OCI-LY3 (cell line): Measurements from ENCODE around the gene SPTA1.

Experiments used
- H2AFZ ChIP-seq: fragments of 200-600, 300-600 bp; shearing (Covaris generic); 2 replicates; pipeline ENCODE4 v1.6.0; 2014; ENCODE audit warnings: antibody characterized with exemption, low read depth, low read length
- H3K27ac ChIP-seq: fragments of 200-600, 300-600 bp; sonication (generic); 2 replicates; pipeline ENCODE4 v1.5.1; 2014; ENCODE audit warnings: mild to moderate bottlenecking, low read length, moderate library complexity, mixed read lengths
- H3K27me3 ChIP-seq: fragments of 200-600, 300-600 bp; sonication (generic); 2 replicates; pipeline ENCODE4 v1.6.1; 2014; ENCODE audit warnings: low read depth, low read length, mixed read lengths
- H3K36me3 ChIP-seq: fragments of 200-600, 300-600 bp; sonication (generic); replicated peaks from 2 replicates; pipeline ENCODE3; 2014; ENCODE audit warnings: low read depth, low read length, mixed read lengths
- H3K4me1 ChIP-seq: fragments of 300-600, 200-600 bp; sonication (generic); 2 replicates; pipeline ENCODE4 v1.6.1; 2014; ENCODE audit warnings: low read length, mixed read lengths
- H3K4me2 ChIP-seq: fragments of 200-600, 300-600 bp; sonication (generic); 2 replicates; pipeline ENCODE4 v1.6.1; 2014; ENCODE audit warnings: low read length, mixed read lengths
- H3K4me3 ChIP-seq: fragments of 300-600, 200-600 bp; sonication (generic); 2 replicates; pipeline ENCODE4 v1.5.1; 2014; ENCODE audit warnings: antibody characterized with exemption, mild to moderate bottlenecking, low read length, moderate library complexity
- H3K79me2 ChIP-seq: fragments of 300-600, 200-600 bp; shearing (Covaris generic); 2 replicates; pipeline ENCODE4 v1.6.1; 2014; ENCODE audit warnings: mild to moderate bottlenecking, low read length, mixed read lengths
- H3K9ac ChIP-seq: fragments of 300-600, 200-600 bp; shearing (Covaris generic); 2 replicates; pipeline ENCODE4 v1.6.0; 2014; ENCODE audit warnings: mild to moderate bottlenecking, low read length, moderate library complexity
- H3K9me3 ChIP-seq: fragments of 200-600, 300-600 bp; shearing (Covaris generic); 2 replicates; pipeline ENCODE4 v1.6.1; 2014; ENCODE audit warnings: low read length, mixed read lengths; ENCODE audit not compliant: insufficient read depth
- H4K20me1 ChIP-seq: fragments of 200-600, 300-600 bp; sonication (generic); 2 replicates; pipeline ENCODE4 v1.6.1; 2016; ENCODE audit warnings: low read length, mixed read lengths; ENCODE audit not compliant: insufficient read depth
- CTCF ChIP-seq: fragments of 200-600, 300-600 bp; sonication (generic); IDR thresholded peaks from 2 replicates; pipeline ENCODE4 v1.5.1; 2014; ENCODE audit warnings: antibody characterized with exemption, low read length, low read depth
- EZH2phosphoT487 ChIP-seq: fragments of 200-600 bp; shearing (Covaris generic); IDR thresholded peaks from 2 replicates; pipeline ENCODE4 v1.6.1; 2018; ENCODE audit warnings: antibody characterized with exemption, mixed run types, low read depth

Gene SPTA1

GRCh38 chr1:158583962-158584361, 102.6 kb downstream of the SPTA1 start:
- Histone ChIP-seq H3K4me3 (no peak overlapping the region), H3K9me3 (peaks cover 19% of the 10 kb centered on the region; the same call in 1 of the 2 replicates), H3K4me1 (no peaks in the 10 kb centered on the region), H3K36me3 (no peaks in the 10 kb centered on the region), H4K20me1 (no peaks in the 10 kb centered on the region), H3K27me3 (no peaks in the 10 kb centered on the region), H3K79me2 (no peaks in the 10 kb centered on the region), H3K4me2 (no peak overlapping the region), H2AFZ (no peak overlapping the region), H3K9ac (no peak overlapping the region), H3K27ac (no peak overlapping the region)
- no peak for TF ChIP-seq EZH2phosphoT487

- Histone ChIP-seq H3K4me3 (no peak within 1 kb of the TSS), H3K27me3 (no peaks in the 10 kb centered on the region), H2AFZ (no peak within 1 kb of the TSS), H3K79me2 (no peaks in the 10 kb centered on the region), H3K9ac (no peak within 1 kb of the TSS), H3K4me1 (no peaks in the 10 kb centered on the region), H3K9me3 (no peaks in the 10 kb centered on the region), H4K20me1 (no peaks in the 10 kb centered on the region), H3K27ac (no peak within 1 kb of the TSS), H3K36me3 (no peaks in the 10 kb centered on the region), H3K4me2 (no peak within 1 kb of the TSS)
- no peak for TF ChIP-seq EZH2phosphoT487
- no peak for TF ChIP-seq CTCF
Observed at GRCh38 chr1:158579733-158580132, 106.8 kb downstream of the SPTA1 start, which contains the start of gene OR10X1. Gene OR10X1 (minus strand): TSS chr1:158579899. CDS start chr1:158579899, 0 bp downstream.

- no peak overlapping the region for H3K4me2 ChIP-seq
- H3K9ac ChIP-seq: no peak overlapping the region
- no peaks in the 10 kb centered on the region for H4K20me1 ChIP-seq
- no peaks in the 10 kb centered on the region for H3K9me3 ChIP-seq
- H2AFZ ChIP-seq: no peak overlapping the region
- H3K79me2 ChIP-seq: no peaks in the 10 kb centered on the region
- H3K36me3 ChIP-seq: no peaks in the 10 kb centered on the region
- TF ChIP-seq EZH2phosphoT487 (no peak), CTCF (no peak)
- H3K4me1 ChIP-seq: no peaks in the 10 kb centered on the region
- no peaks in the 10 kb centered on the region for H3K27me3 ChIP-seq
- H3K27ac ChIP-seq: no peak overlapping the region
- no peak overlapping the region for H3K4me3 ChIP-seq
Observed at GRCh38 chr1:158577561-158577960, 109.0 kb downstream of the SPTA1 start.

GRCh38 chr1:158572226-158572625, 114.3 kb downstream of the SPTA1 start:
- Histone ChIP-seq H3K4me1 (no peaks in the 10 kb centered on the region), H4K20me1 (no peaks in the 10 kb centered on the region), H3K27me3 (no peaks in the 10 kb centered on the region), H2AFZ (no peak overlapping the region), H3K9me3 (no peaks in the 10 kb centered on the region), H3K36me3 (no peaks in the 10 kb centered on the region), H3K4me3 (no peak overlapping the region), H3K9ac (no peak overlapping the region), H3K27ac (no peak overlapping the region), H3K4me2 (no peak overlapping the region), H3K79me2 (no peaks in the 10 kb centered on the region)
- TF ChIP-seq CTCF (no peak), EZH2phosphoT487 (no peak)

GRCh38 chr1:158570480-158570879, 116.0 kb downstream of the SPTA1 start, which contains the start of gene OR6P1:
Gene OR6P1 (minus strand): TSS chr1:158570580. CDS start chr1:158563604, 6,976 bp downstream.
- no peak within 1 kb of the TSS for H3K9ac ChIP-seq
- H3K4me1 ChIP-seq: no peaks in the 10 kb centered on the region
- no peak within 1 kb of the TSS for H3K4me2 ChIP-seq
- no peaks in the 10 kb centered on the region for H3K9me3 ChIP-seq
- no peaks in the 10 kb centered on the region for H4K20me1 ChIP-seq
- no peak for TF ChIP-seq CTCF
- no peak for TF ChIP-seq EZH2phosphoT487
- H3K27me3 ChIP-seq: no peaks in the 10 kb centered on the region
- no peaks in the 10 kb centered on the region for H3K36me3 ChIP-seq
- H2AFZ ChIP-seq: no peak within 1 kb of the TSS
- H3K4me3 ChIP-seq: no peak within 1 kb of the TSS
- H3K27ac ChIP-seq: no peak within 1 kb of the TSS
- no peaks in the 10 kb centered on the region for H3K79me2 ChIP-seq
